GM19467 (cell line): Measurements from ENCODE around the gene SMIM14.
"Not testable (repeated sequence)": the region's sequence is repeated elsewhere in the genome, so short reads cannot be mapped to it uniquely, and the experiment has no call there.

ENCODE experiments used
- ATAC-seq: cut with Tn5 transposase; IDR thresholded peaks from one replicate; pipeline ENCODE4 v1.9.1; 2021; ENCODE audit warnings: mild to moderate bottlenecking, moderate library complexity; ENCODE audit not compliant: unreplicated experiment

The SMIM14 gene

GRCh38 chr4:39510348-39510929 lies 128.2 kb downstream of the SMIM14 start:
- ATAC-seq = no peak

DNA sequence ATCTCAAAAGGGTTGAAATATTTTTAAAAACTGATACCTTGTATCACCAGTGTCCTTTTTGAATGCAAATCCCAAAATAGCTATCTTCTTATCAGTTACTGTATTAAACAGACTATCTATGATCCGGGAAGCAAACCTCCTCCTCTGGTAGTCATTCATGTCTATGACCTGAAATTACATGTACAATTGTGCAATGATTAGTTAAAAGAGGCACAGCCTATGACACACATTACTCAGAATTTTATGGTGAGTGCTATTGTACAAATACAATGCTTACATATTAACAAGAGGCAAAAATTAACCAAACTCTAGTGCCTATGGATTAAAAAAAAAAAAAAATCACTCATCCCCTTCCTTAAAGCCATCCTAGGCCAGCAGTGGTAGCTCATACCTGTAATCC lies 133.1 kb downstream of the SMIM14 start:
- no peak for ATAC-seq

DNA sequence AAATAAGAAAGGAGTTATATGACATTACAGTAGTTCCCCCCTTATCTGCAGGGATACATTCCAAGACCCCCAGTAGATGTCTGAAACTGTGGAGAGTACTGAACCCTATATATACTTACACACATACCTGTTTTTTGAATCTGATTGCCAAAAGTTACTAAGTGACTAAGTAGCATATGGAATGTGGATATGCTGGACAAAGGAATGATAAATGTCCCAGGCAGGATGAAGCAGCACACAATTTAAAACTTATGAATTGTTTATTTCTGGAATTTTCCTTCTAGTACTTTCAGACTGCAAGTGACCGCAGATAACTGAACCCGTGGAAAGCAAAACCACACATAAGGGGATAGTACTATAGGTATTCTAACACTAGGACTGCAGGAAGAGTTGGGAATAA lies 134.1 kb downstream of the SMIM14 start:
- ATAC-seq = no peak

- not testable (repeated sequence) for ATAC-seq
Observed at GRCh38 chr4:39502664-39503035, 136.0 kb downstream of the SMIM14 start.

GRCh38 chr4:39502019-39502663 lies 136.5 kb downstream of the SMIM14 start:
- ATAC-seq = no peak

DNA sequence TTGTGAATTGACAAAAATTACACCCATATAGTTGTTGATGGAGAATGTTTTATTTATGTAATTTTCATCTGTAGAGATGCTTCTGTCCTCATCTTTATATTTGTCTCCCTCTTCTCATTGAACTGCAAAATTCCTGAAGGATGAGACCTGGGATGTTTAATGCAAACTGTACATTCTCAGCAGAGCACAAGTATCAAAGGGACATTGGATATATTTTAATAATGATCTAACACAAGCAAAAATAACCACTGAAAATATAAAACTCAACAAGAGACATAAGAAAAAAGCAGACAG lies 140.0 kb downstream of the SMIM14 start:
- ATAC-seq = no peak

DNA sequence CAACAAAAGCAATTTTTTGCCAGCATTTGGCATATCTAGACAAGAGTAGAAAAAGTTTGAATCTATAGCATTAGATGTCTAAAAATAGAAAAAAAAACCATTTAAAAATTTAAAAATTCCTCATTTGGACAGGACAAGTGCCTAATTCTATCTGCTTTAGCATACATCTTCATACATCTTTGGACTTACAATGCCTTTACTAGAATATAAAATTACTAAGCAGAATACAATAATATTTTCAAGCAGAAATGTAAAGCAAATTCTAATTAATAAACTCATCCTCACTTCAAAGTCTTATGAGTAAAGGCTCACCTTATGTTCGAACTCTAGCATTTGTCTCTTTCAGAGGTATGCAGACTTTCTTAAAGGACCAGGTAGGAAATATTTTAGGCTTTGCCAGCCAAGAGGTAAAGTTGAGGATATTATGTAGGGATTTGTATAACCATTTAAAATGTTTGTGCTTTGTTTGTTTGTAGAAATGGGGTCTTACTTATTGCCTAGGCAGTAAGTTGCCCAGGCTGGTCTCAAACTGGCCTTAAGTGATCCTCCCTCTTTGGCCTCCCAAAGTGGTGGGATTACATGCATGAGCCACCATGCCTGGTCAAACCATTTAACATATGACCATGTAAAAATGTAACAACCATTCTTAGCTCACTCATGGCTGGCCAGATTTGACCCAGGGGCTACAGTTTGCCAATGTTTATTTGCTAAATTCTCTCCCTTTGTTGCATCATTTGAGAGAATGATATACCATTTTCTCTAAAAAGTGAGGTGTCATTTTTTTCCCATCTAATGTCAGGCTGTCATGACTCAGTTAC lies 140.5 kb downstream of the SMIM14 start:
- ATAC-seq = no peak
